PC-3 (cell line): ENCODE results near the gene WWP2. TPM values are rescaled to one million over a fixed set of nuclear protein-coding genes. Genes with fewer than 3 reads are reported as not detected.

Experiments
- ATAC-seq: fragments of 200-7000 bp; cut with Tn5 transposase; 2 replicates; pipeline ENCODE4 v1.9.1; 2020; ENCODE audit warnings: mild to moderate bottlenecking, moderate library complexity
- BruUV-seq: library from RNA; stranded (reverse); fragments of 400-500 nt; replicated peaks from 2 replicates; lab custom pipeline; 2021; lab: Mats Ljungman, UMichigan
- CTCF ChIA-PET: fragments of 300-600 bp; sonication (Branson Sonifier 250); formaldehyde crosslinking; loops from one replicate; lab custom pipeline; 2022; ENCODE audit warnings: antibody characterized with exemption; lab: Charles Lee
- POLR2A ChIA-PET: fragments of 300-600 bp; sonication (Branson Sonifier 250); formaldehyde crosslinking; loops from one replicate; lab custom pipeline; 2022; ENCODE audit warnings: antibody characterized with exemption; ENCODE audit not compliant: unreplicated experiment; lab: Charles Lee
- DNase-seq: peaks from one replicate; pipeline ENCODE4 v3.0.0-alpha.2; 2015
- H2AFZ ChIP-seq: fragments of 300-600 bp; sonication (generic); 2 replicates; pipeline ENCODE4 v1.6.0; 2016; ENCODE audit warnings: antibody characterized with exemption, low read length
- H3F3A ChIP-seq: fragments of 300-600 bp; sonication (generic); one replicate; pipeline ENCODE4 v1.6.0; 2017; ENCODE audit warnings: antibody characterized with exemption, low read length, control low read depth, mild to moderate bottlenecking; ENCODE audit not compliant: unreplicated experiment
- H3K27ac ChIP-seq: fragments of 300-600 bp; sonication (generic); 2 replicates; pipeline ENCODE4 v1.5.1; 2016; ENCODE audit warnings: mild to moderate bottlenecking, low read length
- H3K27me3 ChIP-seq: fragments of 300-600 bp; sonication (generic); 2 replicates; pipeline ENCODE4 v1.6.1; 2016; ENCODE audit warnings: low read length, mixed read lengths
- H3K36me3 ChIP-seq: fragments of 300-600 bp; sonication (generic); 2 replicates; pipeline ENCODE4 v1.6.1; 2016; ENCODE audit warnings: low read depth, mixed run types, low read length, mixed read lengths
- H3K4me1 ChIP-seq: fragments of 300-600 bp; sonication (generic); 2 replicates; pipeline ENCODE4 v1.5.1; 2016; ENCODE audit warnings: low read length; ENCODE audit not compliant: insufficient read depth
- H3K4me2 ChIP-seq: fragments of 300-600 bp; sonication (generic); 2 replicates; pipeline ENCODE4 v1.6.0; 2016; ENCODE audit warnings: low read length
- H3K4me3 ChIP-seq: fragments of 300-600 bp; sonication (generic); 2 replicates; pipeline ENCODE4 v1.5.1; 2016; ENCODE audit warnings: mild to moderate bottlenecking, low read length, mixed read lengths
- H3K79me2 ChIP-seq: fragments of 300-600 bp; sonication (generic); 2 replicates; pipeline ENCODE4 v1.6.1; 2017; ENCODE audit warnings: low read length, mixed read lengths
- H3K9ac ChIP-seq: fragments of 300-600 bp; sonication (generic); 2 replicates; pipeline ENCODE4 v1.6.0; 2016; ENCODE audit warnings: mild to moderate bottlenecking, low read length
- H3K9me2 ChIP-seq: fragments of 300-600 bp; sonication (generic); replicated peaks from 2 replicates; pipeline ENCODE4 v1.6.1; 2016; ENCODE audit warnings: mixed run types, low read length, mixed read lengths
- H3K9me3 ChIP-seq: fragments of 300-600 bp; sonication (generic); 2 replicates; pipeline ENCODE4 v1.6.1; 2016; ENCODE audit warnings: low read length, mixed read lengths
- H4K20me1 ChIP-seq: fragments of 300-600 bp; sonication (generic); 2 replicates; pipeline ENCODE4 v1.6.1; 2016; ENCODE audit warnings: low read length, mixed read lengths
- CTCF ChIP-seq: fragments of 300-600 bp; sonication (generic); conservative IDR thresholded peaks from 2 replicates; pipeline ENCODE4 v1.5.1; 2017; ENCODE audit warnings: antibody characterized with exemption, low read depth, mild to moderate bottlenecking, low read length
- EZH2 ChIP-seq: fragments of 300-600 bp; sonication (generic); IDR thresholded peaks from one replicate; pipeline ENCODE4 v1.6.1; 2017; ENCODE audit warnings: antibody characterized with exemption, mild to moderate bottlenecking, low read length; ENCODE audit not compliant: unreplicated experiment
- EZH2phosphoT487 ChIP-seq: fragments of 300-600 bp; sonication (generic); IDR thresholded peaks from 2 replicates; pipeline ENCODE4 v1.6.1; 2018; ENCODE audit warnings: mild to moderate bottlenecking, antibody characterized with exemption, low read length, borderline replicate concordance
- intact Hi-C: fragments of 100-400 bp; cut with micrococcal nuclease; formaldehyde crosslinking; loops from 2 replicates; pipeline ENCODE4 v1.9.0; 2023
- total RNA-seq: library from RNA; depleted of rRNA; stranded (reverse); fragments of >200 nt; gene quantifications from 2 replicates; pipeline ENCODE4 v1.2.3, GENCODE V29; 2014

Gene WWP2
- total RNA-seq, 1 experiment from 2014 or later, result 15.8 TPM

- BruUV-seq, result no TSS peak
- DNase-seq (no peak), ATAC-seq (no peak)
- intact Hi-C loops, result no loop called here
- Histone ChIP-seq H4K20me1 (no peaks in the 10 kb centered on the region), H3F3A (no peaks in the 10 kb centered on the region), H3K27ac (no peak overlapping the region), H3K9ac (no peak overlapping the region), H3K36me3 (no peaks in the 10 kb centered on the region), H3K9me2 (no peaks in the 10 kb centered on the region), H3K9me3 (no peaks in the 10 kb centered on the region), H3K79me2 (no peaks in the 10 kb centered on the region), H3K27me3 (no peaks in the 10 kb centered on the region), H3K4me3 (no peak overlapping the region), H2AFZ (no peak overlapping the region), H3K4me1 (peaks cover 16% of the 10 kb centered on the region), H3K4me2 (no peak overlapping the region)
- ChIA-PET CTCF (no interaction called here), POLR2A (no interaction called here)
- TF ChIP-seq EZH2 (no peak), CTCF (no peak), EZH2phosphoT487 (no peak)
Measured at GRCh38 chr16:69916462-69916861, 154.3 kb downstream of the WWP2 start.

GRCh38 chr16:69917311-69917710 lies 155.2 kb downstream of the WWP2 start:
- H3F3A ChIP-seq, result no peaks in the 10 kb centered on the region
- BruUV-seq, result no TSS peak
- no peak overlapping the region for H3K9ac ChIP-seq

More at GRCh38 chr16:69917311-69917710, 155.2 kb downstream of the WWP2 start:
- Histone ChIP-seq H3K36me3 (no peaks in the 10 kb centered on the region), H3K9me3 (no peaks in the 10 kb centered on the region), H3K79me2 (no peaks in the 10 kb centered on the region), H3K4me3 (no peak overlapping the region), H3K4me1 (peaks cover 16% of the 10 kb centered on the region), H4K20me1 (no peaks in the 10 kb centered on the region), H3K9me2 (no peaks in the 10 kb centered on the region), H3K4me2 (peak overlapping the region; percentile 87), H2AFZ (peak overlapping the region; percentile 76; the same call in 1 of the 2 replicates), H3K27me3 (no peaks in the 10 kb centered on the region), H3K27ac (0 out of 2 replicates have a peak overlapping the region, but pooled peaks have one; percentile 10)
- TF ChIP-seq CTCF (no peak), EZH2phosphoT487 (no peak)
- DNase-seq (no peak), ATAC-seq (no peak)
- intact Hi-C loops, result no loop called here
- ChIA-PET POLR2A (interaction anchor here (0.7 kb wide), 1 partner anchor 10 kb away, joined by 4 read pairs; no protein-coding TSS in a partner anchor), CTCF (no interaction called here)
